Smooth muscle cell (in vitro differentiated cells): ENCODE measurements around the gene CLEC19A. TPM values are rescaled to one million over a fixed set of nuclear protein-coding genes. Genes with fewer than 3 reads are reported as not detected.
A peak's percentile ranks its signal among the peaks of the same experiment; 100 is the strongest.

Source experiments
- DNase-seq: peaks from one replicate; lab custom pipeline; 2025; ENCODE audit not compliant: unreplicated experiment; lab: John Stamatoyannopoulos, UW
- H2AFZ ChIP-seq: fragments of 200-600 bp; sonication (generic); 2 replicates; pipeline ENCODE4 v1.6.0; 2016; ENCODE audit warnings: antibody characterized with exemption, low read depth, mild to moderate bottlenecking
- H3F3A ChIP-seq: fragments of 200-600 bp; sonication (generic); 2 replicates; pipeline ENCODE4 v1.6.0; 2017; ENCODE audit warnings: antibody characterized with exemption, low read depth
- H3K27ac ChIP-seq: fragments of 200-600 bp; sonication (generic); 2 replicates; pipeline ENCODE4 v1.5.1; 2016; ENCODE audit warnings: low read depth, mild to moderate bottlenecking
- H3K27me3 ChIP-seq: fragments of 200-600 bp; sonication (generic); 2 replicates; pipeline ENCODE4 v1.6.1; 2016; ENCODE audit warnings: low read depth, mild to moderate bottlenecking
- H3K36me3 ChIP-seq: fragments of 200-600 bp; sonication (generic); 2 replicates; pipeline ENCODE4 v1.5.1; 2016; ENCODE audit warnings: low read depth
- H3K4me1 ChIP-seq: fragments of 200-600 bp; sonication (generic); 2 replicates; pipeline ENCODE4 v1.5.1; 2016; ENCODE audit warnings: low read depth
- H3K4me2 ChIP-seq: fragments of 200-600 bp; sonication (generic); 2 replicates; pipeline ENCODE4 v1.6.0; 2016; ENCODE audit warnings: mild to moderate bottlenecking
- H3K4me3 ChIP-seq: fragments of 200-600 bp; sonication (generic); 2 replicates; pipeline ENCODE4 v1.5.1; 2016; ENCODE audit warnings: mild to moderate bottlenecking
- H3K79me2 ChIP-seq: fragments of 200-600 bp; sonication (generic); 2 replicates; pipeline ENCODE4 v1.6.0; 2016; ENCODE audit warnings: low read depth, mild to moderate bottlenecking
- H3K9ac ChIP-seq: fragments of 200-600 bp; sonication (generic); 2 replicates; pipeline ENCODE4 v1.6.0; 2016; ENCODE audit warnings: low read depth
- H3K9me3 ChIP-seq: fragments of 200-600 bp; sonication (generic); replicated peaks from 2 replicates; pipeline ENCODE4 v1.5.1; 2016; ENCODE audit warnings: low read depth
- H4K20me1 ChIP-seq: fragments of 200-600 bp; sonication (generic); 2 replicates; pipeline ENCODE4 v1.6.0; 2016; ENCODE audit warnings: low read depth
- WGBS: methylation state at CpG from one replicate; pipeline ENCODE4 v1.1.7; 2016; ENCODE audit warnings: low lambda C conversion rate; 5-methylcytosine and 5-hydroxymethylcytosine counted together
- polyA plus RNA-seq: library from polyadenylated mRNA; unstranded; fragments of >200 nt; fragmentation: Nextera tagmentation; extraction: Ambion mirVana; gene quantifications from 2 replicates; pipeline ENCODE4 v1.2.1, GENCODE V29; 2016
- total RNA-seq: library from RNA; depleted of rRNA; stranded (reverse); fragments of >200 nt; gene quantifications from 2 replicates; pipeline ENCODE4 v1.2.3, GENCODE V29; 2014
- TF ChIP-seq, protein P1 (sequence below): fragments of 200-600 bp; sonication (generic); IDR thresholded peaks from 2 replicates; pipeline ENCODE4 v1.5.1; 2017; ENCODE audit warnings: borderline replicate concordance, mild to moderate bottlenecking, antibody characterized with exemption; ENCODE audit not compliant: insufficient read depth, poor library complexity, severe bottlenecking

CLEC19A gene
- total and polyA plus RNA-seq, 2 experiments from 2014 or later, result not detected

DNA sequence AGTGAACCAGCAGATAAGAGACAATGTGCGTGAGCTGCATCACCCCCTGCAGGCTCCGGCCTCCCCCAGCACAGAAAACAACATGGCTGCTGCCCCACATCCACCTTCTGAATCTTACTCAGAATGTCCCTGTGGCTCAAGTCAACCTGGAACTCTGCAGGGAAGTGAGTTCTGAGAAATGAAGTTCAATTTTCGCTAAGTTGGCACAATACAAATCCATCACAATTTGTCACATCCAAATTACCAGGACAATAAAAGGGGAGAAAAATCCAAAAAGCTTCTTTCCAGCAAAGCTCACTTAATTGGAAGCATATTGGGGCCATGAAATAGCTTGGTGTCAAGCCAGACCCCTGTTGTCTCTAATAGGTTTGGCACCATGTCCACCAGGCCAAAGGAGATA is 38.1 kb downstream of the CLEC19A start:
- H3K4me1 ChIP-seq, result no peaks in the 10 kb centered on the region
- TF ChIP-seq, protein P1, sequence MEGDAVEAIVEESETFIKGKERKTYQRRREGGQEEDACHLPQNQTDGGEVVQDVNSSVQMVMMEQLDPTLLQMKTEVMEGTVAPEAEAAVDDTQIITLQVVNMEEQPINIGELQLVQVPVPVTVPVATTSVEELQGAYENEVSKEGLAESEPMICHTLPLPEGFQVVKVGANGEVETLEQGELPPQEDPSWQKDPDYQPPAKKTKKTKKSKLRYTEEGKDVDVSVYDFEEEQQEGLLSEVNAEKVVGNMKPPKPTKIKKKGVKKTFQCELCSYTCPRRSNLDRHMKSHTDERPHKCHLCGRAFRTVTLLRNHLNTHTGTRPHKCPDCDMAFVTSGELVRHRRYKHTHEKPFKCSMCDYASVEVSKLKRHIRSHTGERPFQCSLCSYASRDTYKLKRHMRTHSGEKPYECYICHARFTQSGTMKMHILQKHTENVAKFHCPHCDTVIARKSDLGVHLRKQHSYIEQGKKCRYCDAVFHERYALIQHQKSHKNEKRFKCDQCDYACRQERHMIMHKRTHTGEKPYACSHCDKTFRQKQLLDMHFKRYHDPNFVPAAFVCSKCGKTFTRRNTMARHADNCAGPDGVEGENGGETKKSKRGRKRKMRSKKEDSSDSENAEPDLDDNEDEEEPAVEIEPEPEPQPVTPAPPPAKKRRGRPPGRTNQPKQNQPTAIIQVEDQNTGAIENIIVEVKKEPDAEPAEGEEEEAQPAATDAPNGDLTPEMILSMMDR, result no peak
- no peak overlapping the region for H2AFZ ChIP-seq
- no peaks in the 10 kb centered on the region for H3K79me2 ChIP-seq
- no peaks in the 10 kb centered on the region for H3K9me3 ChIP-seq
- WGBS, result 88% methylated on average over 3 of the region's 3 CpGs
- H3K36me3 ChIP-seq, result no peaks in the 10 kb centered on the region
- no peaks in the 10 kb centered on the region for H4K20me1 ChIP-seq
- no peaks in the 10 kb centered on the region for H3F3A ChIP-seq
- no peak overlapping the region for H3K9ac ChIP-seq
- H3K4me2 ChIP-seq, result no peak overlapping the region
- H3K27ac ChIP-seq, result no peak overlapping the region
- H3K27me3 ChIP-seq, result no peaks in the 10 kb centered on the region
- no peak overlapping the region for H3K4me3 ChIP-seq
- DNase-seq, result no peak

DNA sequence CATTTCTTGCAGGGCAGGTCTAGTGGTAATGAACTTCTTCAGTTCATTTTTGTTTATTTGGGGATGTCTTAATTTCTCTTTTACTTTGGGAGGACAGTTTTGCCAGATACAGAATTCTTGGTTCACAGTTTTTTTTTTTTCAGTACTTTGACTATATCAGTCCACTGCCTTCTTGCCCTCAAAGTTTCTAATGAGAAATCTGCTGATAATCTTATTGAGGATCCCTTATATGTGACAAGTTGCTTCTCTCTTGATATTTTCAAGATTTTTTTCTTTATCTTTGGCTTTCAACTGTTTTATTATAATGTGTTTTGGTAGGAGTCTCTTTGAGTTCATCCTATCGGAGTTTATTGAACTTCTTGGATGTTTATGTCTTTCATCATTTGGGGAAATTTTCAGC is 42.8 kb downstream of the CLEC19A start:
- TF ChIP-seq, protein P1, result no peak
- no peak overlapping the region for H3K4me3 ChIP-seq
- H3F3A ChIP-seq, result no peaks in the 10 kb centered on the region
- no peaks in the 10 kb centered on the region for H3K79me2 ChIP-seq
- H3K27ac ChIP-seq, result no peak overlapping the region
- H3K9me3 ChIP-seq, result no peaks in the 10 kb centered on the region
- no peaks in the 10 kb centered on the region for H3K27me3 ChIP-seq
- H2AFZ ChIP-seq, result no peak overlapping the region
- DNase-seq, result no peak
- H3K4me2 ChIP-seq, result no peak overlapping the region
- no peaks in the 10 kb centered on the region for H3K36me3 ChIP-seq
- H4K20me1 ChIP-seq, result no peaks in the 10 kb centered on the region
- 96% methylated on average over 1 of the region's 1 CpG for WGBS
- no peak overlapping the region for H3K9ac ChIP-seq
- no peaks in the 10 kb centered on the region for H3K4me1 ChIP-seq

DNA sequence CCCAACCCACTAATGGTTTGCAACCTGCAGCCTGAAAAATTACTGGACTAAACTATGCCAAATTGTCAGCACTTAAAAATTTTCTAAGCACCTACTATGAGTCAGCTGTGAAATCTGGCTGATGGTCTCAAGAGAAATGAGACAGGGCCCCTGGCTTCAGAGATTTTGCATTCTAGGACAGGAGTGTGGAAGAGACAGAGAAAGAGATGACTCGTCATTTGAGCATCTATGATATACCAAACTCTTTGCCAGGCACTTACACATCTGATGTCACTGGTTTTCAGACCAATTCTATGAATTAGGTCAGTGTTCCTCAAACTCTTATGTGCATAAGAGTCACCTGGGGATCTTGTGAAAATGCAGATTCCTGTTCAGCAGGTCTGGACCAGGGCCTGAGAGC is 44.4 kb downstream of the CLEC19A start:
- TF ChIP-seq, protein P1, result no peak
- Histone ChIP-seq H3K4me3 (no peak overlapping the region), H3K36me3 (no peaks in the 10 kb centered on the region), H3K9me3 (no peaks in the 10 kb centered on the region), H3K9ac (no peak overlapping the region), H3F3A (no peaks in the 10 kb centered on the region), H4K20me1 (no peaks in the 10 kb centered on the region), H2AFZ (no peak overlapping the region), H3K4me1 (no peaks in the 10 kb centered on the region), H3K27me3 (no peaks in the 10 kb centered on the region), H3K79me2 (no peaks in the 10 kb centered on the region), H3K27ac (peak overlapping the region; percentile 59), H3K4me2 (no peak overlapping the region)
- DNase-seq, result no peak
- 100% methylated on average over 1 of the region's 1 CpG for WGBS

DNA sequence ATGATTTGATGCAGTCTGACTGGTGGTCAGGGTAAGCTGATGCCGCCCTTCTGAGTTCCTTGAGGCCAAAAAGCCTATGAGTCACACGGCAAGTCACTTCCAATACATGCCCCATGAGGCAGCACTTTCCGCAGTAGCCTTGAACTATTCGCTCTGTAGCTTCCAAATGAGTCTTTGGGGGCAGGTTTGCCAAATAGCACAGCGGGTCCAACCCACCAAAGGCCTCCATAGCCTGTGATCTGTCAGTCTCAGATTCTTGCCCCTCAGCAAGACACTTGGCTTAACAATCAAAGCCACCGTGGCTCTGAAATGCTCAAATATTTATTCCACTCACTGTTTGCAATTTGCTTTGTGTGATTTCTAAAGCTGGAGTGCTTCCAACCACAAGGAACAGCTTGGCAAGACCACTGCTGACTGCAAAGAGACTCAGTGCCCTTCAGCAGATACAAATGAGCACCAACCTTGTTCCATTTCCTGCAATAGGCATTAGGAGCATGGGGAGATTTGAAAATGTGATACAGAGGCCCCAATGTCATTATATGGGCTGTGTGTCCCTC is 45.4 kb downstream of the CLEC19A start:
- Histone ChIP-seq H3K4me1 (no peaks in the 10 kb centered on the region), H3K27me3 (no peaks in the 10 kb centered on the region), H3K9me3 (no peaks in the 10 kb centered on the region), H3K79me2 (no peaks in the 10 kb centered on the region), H4K20me1 (no peaks in the 10 kb centered on the region), H3K4me2 (no peak overlapping the region), H3K9ac (no peak overlapping the region), H3F3A (no peaks in the 10 kb centered on the region), H3K4me3 (no peak overlapping the region), H3K27ac (peak overlapping the region; percentile 59), H3K36me3 (no peaks in the 10 kb centered on the region), H2AFZ (no peak overlapping the region)
- WGBS, result 48% methylated on average over 6 of the region's 6 CpGs
- no peak for DNase-seq
- TF ChIP-seq, protein P1, result no peak
